OCI-LY1 (cell line): ENCODE measurements around the gene PTPRA.

Experiments
- EZH2 ChIP-seq: fragments of 200-600 bp; sonication (generic), shearing (Covaris generic); IDR thresholded peaks from 2 replicates; pipeline ENCODE4 v1.8.0; 2017; ENCODE audit warnings: borderline replicate concordance, mixed run types, mild to moderate bottlenecking, antibody characterized with exemption, low read length, moderate library complexity, mixed read lengths
- TF ChIP-seq, protein P1 (sequence below): fragments of 200-600 bp; sonication (generic), shearing (Covaris generic); IDR thresholded peaks from 2 replicates; pipeline ENCODE4 v1.5.1; 2017; ENCODE audit warnings: mild to moderate bottlenecking, antibody characterized with exemption, low read length, moderate library complexity, mixed read lengths

DNA sequence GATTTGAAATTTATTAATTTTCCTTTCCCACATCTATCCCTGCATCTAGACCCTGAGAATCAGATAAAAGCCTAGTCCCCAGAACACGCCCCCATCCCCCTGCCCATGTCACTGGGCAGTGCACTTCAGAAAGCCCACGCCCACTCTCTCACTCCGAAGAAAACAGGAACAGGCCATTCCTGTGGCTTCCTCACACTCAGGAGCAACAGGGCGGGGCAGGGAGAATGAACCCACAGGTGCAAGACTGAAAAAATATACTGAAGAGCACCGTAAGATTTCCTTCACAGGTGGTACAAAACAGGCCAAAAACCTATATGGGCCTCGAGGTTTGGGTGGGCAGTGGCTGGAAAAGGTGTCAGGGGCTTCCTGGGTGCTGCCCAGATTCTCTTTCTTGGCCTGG is 201.5 kb downstream of the PTPRA start:
- TF ChIP-seq EZH2, result no peak
- TF ChIP-seq, protein P1, sequence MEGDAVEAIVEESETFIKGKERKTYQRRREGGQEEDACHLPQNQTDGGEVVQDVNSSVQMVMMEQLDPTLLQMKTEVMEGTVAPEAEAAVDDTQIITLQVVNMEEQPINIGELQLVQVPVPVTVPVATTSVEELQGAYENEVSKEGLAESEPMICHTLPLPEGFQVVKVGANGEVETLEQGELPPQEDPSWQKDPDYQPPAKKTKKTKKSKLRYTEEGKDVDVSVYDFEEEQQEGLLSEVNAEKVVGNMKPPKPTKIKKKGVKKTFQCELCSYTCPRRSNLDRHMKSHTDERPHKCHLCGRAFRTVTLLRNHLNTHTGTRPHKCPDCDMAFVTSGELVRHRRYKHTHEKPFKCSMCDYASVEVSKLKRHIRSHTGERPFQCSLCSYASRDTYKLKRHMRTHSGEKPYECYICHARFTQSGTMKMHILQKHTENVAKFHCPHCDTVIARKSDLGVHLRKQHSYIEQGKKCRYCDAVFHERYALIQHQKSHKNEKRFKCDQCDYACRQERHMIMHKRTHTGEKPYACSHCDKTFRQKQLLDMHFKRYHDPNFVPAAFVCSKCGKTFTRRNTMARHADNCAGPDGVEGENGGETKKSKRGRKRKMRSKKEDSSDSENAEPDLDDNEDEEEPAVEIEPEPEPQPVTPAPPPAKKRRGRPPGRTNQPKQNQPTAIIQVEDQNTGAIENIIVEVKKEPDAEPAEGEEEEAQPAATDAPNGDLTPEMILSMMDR, result no peak
